SU-DHL-6 (cell line): ENCODE results near the gene DNAH3.

Experiments used
- H2AFZ ChIP-seq: fragments of 200-600 bp; sonication (generic); 2 replicates; pipeline ENCODE4 v1.6.1; 2014; ENCODE audit warnings: low read depth, mild to moderate bottlenecking, moderate library complexity, mixed read lengths, antibody characterized with exemption, low read length; ENCODE audit not compliant: severe bottlenecking
- H3F3A ChIP-seq: fragments of 200-600 bp; shearing (Covaris generic); 2 replicates; pipeline ENCODE4 v1.6.0; 2016; ENCODE audit warnings: antibody characterized with exemption, mild to moderate bottlenecking; ENCODE audit not compliant: insufficient read depth
- H3K27ac ChIP-seq: fragments of 200-600 bp; sonication (generic); 2 replicates; pipeline ENCODE4 v1.5.1; 2016; ENCODE audit warnings: low read depth, mild to moderate bottlenecking, low read length, moderate library complexity, mixed read lengths
- H3K27me3 ChIP-seq: fragments of 200-600 bp; sonication (generic), shearing (Covaris generic); 2 replicates; pipeline ENCODE4 v1.6.0; 2014; ENCODE audit warnings: mild to moderate bottlenecking, low read length
- H3K36me3 ChIP-seq: fragments of 200-600 bp; sonication (generic); 2 replicates; pipeline ENCODE4 v1.6.1; 2014; ENCODE audit warnings: mild to moderate bottlenecking, low read length, mixed read lengths
- H3K4me2 ChIP-seq: fragments of 300-600, 200-600 bp; shearing (Covaris generic), sonication (generic); 2 replicates; pipeline ENCODE4 v1.6.0; 2014; ENCODE audit warnings: low read length, low read depth, mild to moderate bottlenecking; ENCODE audit not compliant: poor library complexity, severe bottlenecking
- H3K4me3 ChIP-seq: fragments of 200-600 bp; sonication (generic); 2 replicates; pipeline ENCODE4 v1.5.1; 2014; ENCODE audit warnings: antibody characterized with exemption, low read length, mild to moderate bottlenecking, mixed read lengths; ENCODE audit not compliant: insufficient read depth, poor library complexity, severe bottlenecking
- H3K79me2 ChIP-seq: fragments of 200-600 bp; sonication (generic); 2 replicates; pipeline ENCODE4 v1.6.1; 2014; ENCODE audit warnings: mild to moderate bottlenecking, low read length, moderate library complexity; ENCODE audit not compliant: insufficient read depth
- H3K9ac ChIP-seq: fragments of 200-600 bp; sonication (generic); 2 replicates; pipeline ENCODE4 v1.7.0; 2014; ENCODE audit warnings: mild to moderate bottlenecking, low read length
- H3K9me2 ChIP-seq: fragments of 200-600 bp; sonication (generic); replicated peaks from 2 replicates; pipeline ENCODE4 v1.6.1; 2014; ENCODE audit warnings: low read length; ENCODE audit not compliant: insufficient read depth
- H3K9me3 ChIP-seq: fragments of 200-600 bp; sonication (generic); 2 replicates; pipeline ENCODE4 v1.6.1; 2014; ENCODE audit warnings: low read length, mixed read lengths; ENCODE audit not compliant: insufficient read depth
- H4K20me1 ChIP-seq: fragments of 200-600 bp; sonication (generic); 2 replicates; pipeline ENCODE4 v1.6.1; 2014; ENCODE audit warnings: low read depth, mild to moderate bottlenecking, antibody characterized with exemption, low read length, moderate library complexity, mixed read lengths
- CTCF ChIP-seq: fragments of 200-600 bp; sonication (generic); IDR thresholded peaks from one replicate; pipeline ENCODE4 v1.5.1; 2017; ENCODE audit warnings: antibody characterized with exemption, mild to moderate bottlenecking, low read length, moderate library complexity; ENCODE audit not compliant: insufficient read depth, poor library complexity, severe bottlenecking
- EZH2phosphoT487 ChIP-seq: fragments of 200-600 bp; sonication (generic), shearing (Covaris generic); conservative IDR thresholded peaks from 2 replicates; pipeline ENCODE4 v1.6.1; 2018; ENCODE audit warnings: mild to moderate bottlenecking, antibody characterized with exemption, low read length, moderate library complexity, mixed read lengths

The DNAH3 gene

GRCh38 chr16:21038197-21038596, 112.4 kb downstream of the DNAH3 start:
- Histone ChIP-seq H3K36me3 (no peaks in the 10 kb centered on the region), H3K27me3 (no peaks in the 10 kb centered on the region), H4K20me1 (no peaks in the 10 kb centered on the region), H3K9me3 (no peaks in the 10 kb centered on the region), H3F3A (no peaks in the 10 kb centered on the region), H2AFZ (no peak overlapping the region), H3K9ac (no peak overlapping the region), H3K4me2 (no peak overlapping the region), H3K9me2 (no peaks in the 10 kb centered on the region), H3K79me2 (no peaks in the 10 kb centered on the region), H3K4me3 (no peak overlapping the region), H3K27ac (no peak overlapping the region)
- TF ChIP-seq EZH2phosphoT487 = no peak
- no peak for TF ChIP-seq CTCF

- Histone ChIP-seq H3K9me3 (no peaks in the 10 kb centered on the region), H3F3A (no peaks in the 10 kb centered on the region), H3K36me3 (no peaks in the 10 kb centered on the region), H3K79me2 (no peaks in the 10 kb centered on the region), H2AFZ (no peak overlapping the region), H3K4me2 (no peak overlapping the region), H3K9me2 (no peaks in the 10 kb centered on the region), H3K27me3 (no peaks in the 10 kb centered on the region), H3K9ac (no peak overlapping the region), H3K27ac (no peak overlapping the region), H4K20me1 (no peaks in the 10 kb centered on the region), H3K4me3 (no peak overlapping the region)
- TF ChIP-seq CTCF (no peak), EZH2phosphoT487 (no peak)
These were observed 112.9 kb downstream of the DNAH3 start for GRCh38 chr16:21037736-21038135.

GRCh38 chr16:21037168-21037567, 113.5 kb downstream of the DNAH3 start:
- Histone ChIP-seq H3F3A (no peaks in the 10 kb centered on the region), H3K4me3 (no peak overlapping the region), H3K27ac (no peak overlapping the region), H3K9me2 (no peaks in the 10 kb centered on the region), H4K20me1 (no peaks in the 10 kb centered on the region), H2AFZ (no peak overlapping the region), H3K9me3 (no peaks in the 10 kb centered on the region), H3K27me3 (no peaks in the 10 kb centered on the region), H3K9ac (no peak overlapping the region), H3K79me2 (no peaks in the 10 kb centered on the region), H3K4me2 (no peak overlapping the region), H3K36me3 (no peaks in the 10 kb centered on the region)
- no peak for TF ChIP-seq EZH2phosphoT487
- no peak for TF ChIP-seq CTCF
